HG03565 (cell line): ENCODE measurements around the gene CCDC85C.

ENCODE experiments used
- ATAC-seq: cut with Tn5 transposase; IDR thresholded peaks from one replicate; pipeline ENCODE4 v1.9.1; 2021; ENCODE audit warnings: mild to moderate bottlenecking, moderate library complexity; ENCODE audit not compliant: unreplicated experiment

CCDC85C gene

DNA sequence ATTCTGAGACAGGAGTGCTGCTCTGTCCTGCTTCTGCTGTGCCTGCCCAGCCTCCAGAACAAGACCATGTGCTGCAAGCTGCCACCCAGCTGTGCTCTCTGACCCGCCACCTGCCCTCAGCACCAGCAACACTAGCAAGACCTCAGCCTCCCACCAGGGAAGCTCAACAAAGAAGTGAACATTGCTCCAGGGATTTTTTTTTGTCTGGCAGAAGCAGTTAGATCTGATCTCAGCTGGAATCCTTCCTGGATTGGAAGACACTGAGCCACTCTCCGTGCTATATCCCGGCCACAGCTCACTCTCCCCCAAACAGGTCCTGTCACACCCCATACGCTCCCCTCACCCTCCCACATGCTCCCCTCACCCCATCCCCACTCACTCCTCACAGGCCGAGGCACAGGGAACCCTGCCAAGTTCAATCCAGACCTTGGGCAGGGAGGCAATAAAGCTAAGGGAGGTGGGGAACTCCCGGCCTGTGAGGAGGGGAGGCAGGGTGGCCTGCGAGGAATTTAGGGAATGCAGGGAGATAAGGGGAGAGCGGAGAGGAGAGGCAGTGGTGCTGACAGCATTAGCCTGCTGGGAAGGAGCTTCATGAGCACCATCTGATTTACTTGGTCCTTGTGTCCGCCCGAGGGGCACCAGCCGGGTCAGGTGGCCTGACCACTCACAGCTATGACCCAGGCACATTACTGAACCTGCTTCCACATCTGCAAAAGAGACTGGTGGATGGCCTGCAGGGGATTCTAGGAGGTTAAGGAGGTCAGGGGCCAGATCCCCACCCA lies 29.7 kb downstream of the CCDC85C start:
- no peak for ATAC-seq

DNA sequence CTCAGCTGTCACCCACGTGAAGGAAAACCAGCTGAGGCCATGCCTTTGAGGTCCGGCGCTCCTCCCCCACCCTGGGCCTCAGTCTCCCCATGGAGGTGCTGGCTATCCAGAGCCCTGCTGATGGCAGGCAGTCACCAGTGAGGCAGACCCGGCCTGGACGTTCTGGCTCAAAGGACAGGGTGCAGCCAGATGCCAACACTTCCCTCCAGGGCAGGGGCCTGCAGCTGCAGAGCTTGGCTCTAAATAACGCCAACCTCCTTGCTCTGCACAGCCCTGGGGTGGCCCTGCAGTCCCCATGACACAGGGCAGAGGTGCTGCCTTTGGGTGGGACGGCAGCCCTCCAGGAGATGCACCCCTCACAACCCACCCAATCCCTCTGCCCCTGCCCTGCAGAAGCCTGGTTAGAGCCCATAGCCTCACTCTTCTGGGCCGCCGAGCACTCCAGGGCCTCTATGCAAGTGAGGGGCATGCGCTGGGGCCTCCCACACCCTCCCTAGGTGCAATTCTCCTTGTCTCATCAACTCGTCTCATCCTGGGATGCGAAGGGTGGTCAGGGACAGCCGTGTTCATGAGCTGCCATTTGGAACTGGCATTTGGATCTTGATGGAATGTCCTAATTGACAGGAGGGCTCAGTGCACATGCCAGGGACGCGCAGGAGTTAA lies 30.4 kb downstream of the CCDC85C start:
- ATAC-seq: no peak

DNA sequence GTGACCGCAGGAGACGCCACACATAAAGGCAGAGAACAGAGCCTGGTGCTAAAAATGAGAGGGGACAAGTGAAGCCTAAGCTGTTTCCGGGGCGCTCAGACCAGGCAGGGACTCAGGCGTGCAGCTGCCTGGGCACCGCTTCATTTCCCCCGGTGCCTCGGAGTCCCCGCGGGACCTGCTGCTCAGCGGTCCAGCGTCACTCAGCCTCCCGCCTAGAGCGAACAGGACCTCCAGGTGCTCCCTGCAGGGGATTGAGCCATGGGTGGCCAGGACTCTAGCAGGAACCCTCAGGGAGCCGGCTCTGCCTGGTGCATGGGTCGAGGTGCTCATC lies 31.0 kb downstream of the CCDC85C start:
- no peak for ATAC-seq

DNA sequence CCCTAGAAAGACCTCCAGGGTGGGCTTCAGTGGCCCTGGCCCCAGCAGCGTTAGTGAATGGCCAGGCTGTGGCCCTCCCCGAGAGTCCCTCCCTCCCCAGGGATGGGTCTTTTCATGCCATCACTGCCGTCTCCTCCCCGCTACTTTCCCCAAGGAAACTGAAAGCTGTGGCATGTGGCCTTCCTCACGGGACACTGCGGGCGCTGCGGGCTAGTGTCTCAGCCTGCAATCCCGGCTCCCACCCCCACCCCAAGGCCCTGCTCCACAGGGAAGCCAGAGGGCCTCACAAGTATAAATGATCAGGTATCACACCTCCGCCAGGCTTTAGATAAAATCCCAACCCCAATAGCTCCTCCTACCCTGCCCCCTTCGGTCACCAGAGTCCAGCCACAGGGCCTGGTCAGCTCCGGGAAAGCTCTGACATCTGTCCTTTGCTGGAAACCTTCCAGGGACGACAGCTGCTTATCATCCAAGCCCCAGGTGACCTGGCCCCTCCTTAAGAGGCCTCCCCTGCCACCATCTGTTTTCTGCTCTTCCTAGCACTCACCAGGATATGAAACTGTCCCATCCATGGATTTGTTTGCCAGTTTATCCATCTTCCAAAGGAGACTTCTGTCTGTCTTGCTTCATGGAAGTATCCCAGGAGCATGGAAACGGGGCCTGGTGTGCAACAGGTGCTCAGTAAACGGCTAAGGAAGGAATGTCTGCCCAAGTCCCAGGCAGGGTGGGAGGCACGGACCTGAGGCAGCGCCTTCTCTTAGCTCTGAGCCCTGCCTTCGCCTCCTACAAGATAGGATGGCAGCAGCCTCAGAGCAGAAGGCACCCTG lies 31.6 kb downstream of the CCDC85C start:
- ATAC-seq: no peak

DNA sequence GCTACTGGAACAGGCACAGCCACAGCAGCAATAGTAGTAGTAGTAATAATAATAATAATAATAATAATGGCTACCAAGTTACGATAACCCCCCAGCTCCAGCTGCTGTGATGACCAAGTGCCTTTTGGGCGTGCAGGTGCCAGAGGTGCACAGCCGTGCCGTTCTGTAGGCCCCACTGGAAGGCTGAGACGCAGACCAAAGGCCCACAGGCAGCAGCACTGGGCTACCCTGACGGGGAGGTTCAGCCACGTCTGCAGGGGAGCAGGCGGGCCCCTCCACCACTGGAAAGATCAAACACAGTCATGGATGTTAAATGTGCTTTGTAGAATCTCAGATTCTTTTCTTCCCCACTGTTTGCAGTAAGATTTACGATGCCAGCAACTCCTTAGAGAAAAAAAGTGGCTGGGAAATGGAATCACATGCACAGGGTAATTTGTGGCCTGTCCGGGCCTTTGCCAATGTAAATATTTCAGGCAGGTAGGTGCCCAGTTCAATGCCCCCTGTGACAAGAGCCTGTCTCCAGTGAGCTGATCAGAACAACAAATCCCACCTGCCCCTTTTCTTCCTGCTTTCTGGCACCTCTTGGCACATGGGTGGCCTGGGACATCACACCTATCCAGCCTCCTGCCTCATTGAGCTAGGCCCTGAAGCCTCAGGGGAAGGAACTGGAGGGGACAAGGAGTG lies 32.6 kb downstream of the CCDC85C start:
- ATAC-seq: no peak

DNA sequence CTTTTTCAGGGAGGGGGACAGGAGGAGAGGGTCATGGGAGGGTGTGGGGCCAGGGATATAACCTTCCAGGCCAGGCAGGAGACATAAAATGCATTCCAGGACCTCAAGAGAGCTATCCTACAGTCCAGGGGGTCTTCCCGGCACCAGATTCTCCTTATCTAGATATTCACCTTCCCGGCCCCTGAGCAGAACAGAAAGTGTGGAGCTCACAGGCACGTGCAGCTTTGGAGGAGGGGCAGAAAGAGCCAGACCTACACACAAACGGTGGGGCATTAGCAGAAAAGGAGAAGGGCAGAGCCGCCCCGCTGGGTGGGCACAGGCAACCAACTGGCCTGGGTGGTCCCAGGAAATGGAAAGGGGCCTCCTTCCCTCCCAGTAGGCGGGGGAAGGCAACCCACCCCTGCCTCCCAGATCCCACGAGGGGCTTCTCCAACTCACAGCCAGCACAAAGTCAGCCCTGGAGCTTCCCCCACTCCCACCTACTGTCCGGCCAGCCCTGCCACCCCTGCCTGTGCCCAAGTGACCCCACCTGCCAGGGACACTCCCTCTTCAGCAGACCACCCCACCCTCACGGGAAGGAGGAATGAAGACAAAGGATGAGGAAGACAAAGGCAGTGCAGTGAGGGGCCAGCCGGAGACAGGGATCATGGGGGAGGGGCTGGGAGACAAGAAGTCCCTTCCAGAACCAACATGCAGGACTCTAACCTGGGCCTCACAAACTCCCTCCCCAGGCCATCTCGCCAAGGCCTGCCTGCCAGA lies 33.3 kb downstream of the CCDC85C start:
- no peak for ATAC-seq

DNA sequence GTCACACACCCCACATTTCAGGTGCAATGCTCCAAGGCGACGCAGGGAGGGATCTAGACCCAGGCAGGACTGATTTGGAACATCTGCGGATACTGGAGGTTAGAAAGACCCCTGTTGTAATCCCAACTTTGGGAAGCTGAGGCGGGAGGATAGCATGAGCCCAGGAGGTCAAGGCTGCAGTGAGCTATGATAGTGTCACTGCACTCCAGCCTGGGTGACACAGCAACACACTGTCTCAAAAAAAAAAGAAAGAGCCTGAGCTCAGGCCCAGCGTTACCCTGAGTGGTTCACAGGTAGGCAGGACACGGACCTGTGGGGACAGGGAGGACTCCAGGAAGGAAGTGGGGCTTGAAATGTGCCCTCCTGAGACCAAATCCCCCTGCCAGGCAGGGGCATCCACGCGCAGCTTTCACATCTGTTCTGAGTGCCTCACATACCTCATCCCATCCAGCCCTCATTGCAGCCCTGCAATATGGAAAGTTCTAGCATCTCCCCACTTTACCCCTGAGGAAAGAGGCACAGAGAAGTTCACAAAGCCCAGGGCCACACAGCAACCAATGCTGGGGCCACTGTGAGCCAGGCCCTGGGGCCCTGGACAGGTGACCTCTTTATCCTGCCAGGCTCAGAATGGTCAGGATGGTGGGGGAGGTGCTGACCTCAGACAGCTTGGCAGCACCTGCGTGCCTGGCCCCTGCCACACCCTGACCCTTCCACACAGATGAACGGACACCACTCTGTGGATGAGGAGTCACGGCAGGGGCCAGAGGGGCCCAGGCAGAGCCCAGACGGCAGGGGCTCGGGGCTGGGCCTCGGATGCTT lies 34.1 kb downstream of the CCDC85C start:
- no peak for ATAC-seq

DNA sequence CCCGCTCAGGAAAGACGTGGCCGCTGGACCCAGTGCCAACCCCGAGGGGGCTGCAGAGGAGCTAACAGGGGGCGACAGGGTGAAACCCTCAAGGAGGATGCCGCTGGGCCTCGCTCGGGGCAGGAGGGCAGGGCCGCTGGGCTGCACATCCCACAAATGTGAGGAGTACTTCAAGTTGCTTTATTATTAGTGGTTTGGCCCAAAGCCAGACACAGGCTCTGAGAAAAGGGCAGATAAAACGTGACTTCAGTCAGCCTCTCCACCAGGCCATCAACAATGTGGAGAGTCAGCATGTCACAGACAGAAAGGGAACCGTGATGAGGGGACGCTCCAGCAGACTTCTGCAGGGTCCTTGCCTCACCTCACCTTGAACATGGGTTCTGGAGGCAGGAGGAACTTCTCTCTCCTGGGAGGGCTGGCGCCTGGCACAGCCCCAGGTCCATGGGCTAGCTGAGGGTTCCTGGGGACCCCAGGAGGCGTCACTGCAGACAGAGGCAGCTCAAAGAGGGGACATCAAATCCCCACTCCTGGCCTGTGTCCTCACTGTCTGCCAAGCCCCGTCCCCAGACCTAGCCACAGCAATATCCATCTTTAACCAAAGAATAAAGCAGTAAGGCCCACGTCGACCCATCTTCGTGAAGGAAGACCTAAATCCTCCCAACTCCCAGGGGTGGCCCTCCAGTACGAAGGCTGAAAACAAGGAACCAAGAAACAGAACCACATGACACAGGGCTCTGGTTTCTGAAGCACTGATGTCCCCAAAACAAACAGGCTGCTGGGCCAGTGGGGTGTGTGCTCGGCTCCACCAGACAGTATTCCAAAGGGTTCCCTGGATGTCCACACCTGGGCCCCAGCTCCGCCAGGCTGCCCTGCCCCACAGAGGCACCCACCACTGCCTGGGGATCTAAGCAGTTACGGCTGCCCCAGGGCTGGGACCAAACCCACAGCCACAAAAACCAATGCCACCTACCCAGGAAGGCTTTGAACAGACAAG lies 35.1 kb downstream of the CCDC85C start:
- ATAC-seq: no peak

DNA sequence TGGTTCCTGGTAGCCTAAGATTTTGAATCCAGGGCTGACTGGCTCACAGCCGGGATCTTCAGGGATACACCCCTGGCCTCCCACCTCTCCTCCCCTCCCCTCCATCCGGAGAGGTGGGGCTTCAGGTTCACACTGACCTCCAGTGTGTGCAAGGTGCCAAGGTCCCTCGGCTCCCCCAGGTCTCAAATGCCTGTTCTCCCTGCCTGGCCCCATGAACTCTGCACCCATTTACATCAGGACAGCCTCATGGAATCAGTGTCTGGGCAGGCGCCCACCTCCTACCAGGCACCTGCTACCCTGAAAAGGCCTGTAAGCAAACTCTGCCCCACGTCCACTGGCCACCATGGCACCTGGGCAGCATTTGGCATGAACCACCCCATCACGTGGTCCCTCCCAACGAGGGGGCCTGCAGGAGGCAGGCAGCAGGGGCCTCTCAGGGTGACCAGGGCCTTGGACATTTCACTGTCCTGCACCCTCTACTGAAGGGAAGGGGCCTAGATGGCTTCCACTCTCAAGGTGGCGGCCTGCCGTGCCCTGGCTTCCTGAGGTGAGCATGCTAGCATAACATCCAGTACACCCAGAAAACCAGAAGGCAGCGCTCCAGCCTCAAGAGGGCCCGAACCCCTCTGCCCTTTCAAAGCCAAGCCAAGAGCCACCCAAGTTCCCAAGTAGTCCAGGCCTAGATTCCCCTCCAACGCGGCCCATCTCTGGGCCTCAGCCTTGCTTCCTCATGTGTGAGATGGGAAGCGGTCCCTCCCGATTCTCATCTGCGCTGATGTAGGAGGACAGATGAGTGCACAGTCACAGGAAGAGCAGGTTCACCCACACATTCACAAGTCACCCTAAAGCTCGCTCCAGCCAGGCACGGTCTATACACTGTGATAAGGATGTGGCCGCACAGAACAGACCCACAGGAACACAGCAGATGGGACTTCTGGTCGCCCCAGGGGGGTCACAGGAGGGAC lies 37.3 kb downstream of the CCDC85C start:
- no peak for ATAC-seq

DNA sequence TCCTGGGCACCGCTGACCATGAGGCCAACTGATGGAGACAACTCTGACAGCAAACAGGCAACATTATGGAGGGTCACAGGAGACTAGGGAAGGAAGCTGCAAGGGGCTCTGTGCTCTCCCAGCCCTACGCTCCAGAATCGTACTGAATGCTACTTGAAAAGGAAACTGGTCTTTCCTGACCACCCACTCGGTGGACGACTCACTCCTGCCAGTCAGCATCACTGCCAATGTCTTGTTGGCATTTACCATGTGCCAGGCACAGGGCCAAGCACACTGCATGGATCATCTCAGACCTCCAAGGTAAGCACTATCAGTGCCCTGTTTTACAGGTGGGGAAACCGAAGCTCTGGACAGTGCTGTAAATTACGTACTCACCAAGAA lies 38.0 kb downstream of the CCDC85C start:
- no peak for ATAC-seq

DNA sequence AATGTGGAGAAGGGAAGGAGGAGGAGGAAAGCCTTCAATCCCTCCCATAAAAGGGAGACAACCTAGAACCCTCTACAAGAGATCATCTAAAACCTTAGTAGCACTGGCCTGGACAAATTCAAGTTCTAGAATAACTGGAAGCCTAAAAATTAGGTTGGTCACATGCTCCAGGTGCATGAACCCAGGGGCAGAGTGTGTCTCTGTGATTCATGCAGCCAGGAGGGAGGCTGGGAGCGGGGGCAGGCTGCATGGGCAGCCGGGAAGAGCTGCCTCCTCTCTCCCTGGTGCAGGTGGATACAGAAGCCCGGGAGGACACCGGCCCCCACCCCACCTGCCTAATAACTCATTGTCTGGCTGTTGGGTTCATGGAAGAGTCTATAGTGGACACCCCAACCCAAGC lies 38.6 kb downstream of the CCDC85C start:
- ATAC-seq: no peak

DNA sequence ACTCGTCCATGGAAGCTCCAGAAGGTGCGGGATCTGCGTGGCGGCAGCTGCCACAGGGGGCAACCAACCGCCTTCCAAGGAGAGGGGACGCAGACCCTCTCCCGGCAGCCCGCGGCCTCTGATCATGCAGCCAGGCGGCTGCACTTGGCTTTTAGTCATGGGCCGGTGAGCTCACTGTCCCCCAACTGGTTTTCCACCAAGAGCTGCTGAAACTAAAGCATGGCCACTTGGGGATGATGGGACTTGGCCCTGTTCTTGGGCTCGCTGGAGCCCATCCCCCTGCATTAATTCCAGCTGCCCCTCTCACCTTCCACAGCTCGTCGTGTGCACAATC lies 39.1 kb downstream of the CCDC85C start:
- no peak for ATAC-seq

DNA sequence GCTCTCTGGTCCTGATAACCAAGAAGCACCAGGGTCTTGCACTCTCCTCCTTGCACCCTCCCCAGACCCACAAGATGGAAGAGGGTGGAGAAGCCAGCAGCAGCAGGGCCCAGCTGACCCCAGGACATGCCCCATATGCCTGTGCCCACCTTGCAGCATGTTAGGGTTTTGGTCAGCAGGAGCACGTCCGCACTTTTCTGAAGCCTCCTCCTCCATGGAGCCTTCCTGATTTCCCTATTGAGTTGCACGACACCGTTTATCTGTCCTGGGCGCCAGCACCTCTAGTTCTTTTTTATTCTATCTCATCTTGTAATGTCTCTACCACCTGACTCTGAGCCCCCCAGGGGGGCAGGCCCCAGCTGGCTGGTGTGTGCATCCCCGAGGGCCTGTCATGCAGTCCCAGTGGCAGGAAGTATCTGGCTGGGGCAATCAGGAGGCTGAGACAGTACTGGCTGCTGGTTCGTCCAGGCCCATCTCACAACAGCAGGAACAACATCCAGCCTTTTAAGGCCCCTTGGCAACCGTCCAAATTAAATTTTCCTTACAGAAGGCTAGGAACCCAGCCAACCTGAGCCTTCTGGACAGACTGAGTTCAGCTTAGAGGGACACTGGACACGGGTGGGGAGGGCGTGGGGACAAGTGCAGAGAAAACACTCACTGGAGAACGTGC lies 39.6 kb downstream of the CCDC85C start:
- no peak for ATAC-seq

DNA sequence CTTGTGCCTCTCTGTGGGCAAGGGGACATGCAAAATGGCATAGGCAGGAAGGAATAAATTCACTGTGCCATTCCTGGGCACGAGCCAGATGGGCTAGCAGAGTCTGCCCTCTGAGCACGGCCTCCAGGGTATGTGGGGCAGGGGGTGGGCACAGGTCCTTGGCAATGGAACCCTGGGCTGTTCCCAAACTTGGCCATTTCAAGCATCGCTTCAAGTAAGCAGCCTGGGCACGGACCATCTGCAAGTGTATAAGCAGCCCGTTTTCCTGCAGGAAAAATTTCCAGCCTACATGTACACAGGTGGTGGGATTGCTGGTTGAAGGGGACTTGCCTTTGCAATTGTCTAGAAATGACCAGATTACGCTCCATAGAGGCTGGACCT lies 40.3 kb downstream of the CCDC85C start:
- ATAC-seq: no peak

DNA sequence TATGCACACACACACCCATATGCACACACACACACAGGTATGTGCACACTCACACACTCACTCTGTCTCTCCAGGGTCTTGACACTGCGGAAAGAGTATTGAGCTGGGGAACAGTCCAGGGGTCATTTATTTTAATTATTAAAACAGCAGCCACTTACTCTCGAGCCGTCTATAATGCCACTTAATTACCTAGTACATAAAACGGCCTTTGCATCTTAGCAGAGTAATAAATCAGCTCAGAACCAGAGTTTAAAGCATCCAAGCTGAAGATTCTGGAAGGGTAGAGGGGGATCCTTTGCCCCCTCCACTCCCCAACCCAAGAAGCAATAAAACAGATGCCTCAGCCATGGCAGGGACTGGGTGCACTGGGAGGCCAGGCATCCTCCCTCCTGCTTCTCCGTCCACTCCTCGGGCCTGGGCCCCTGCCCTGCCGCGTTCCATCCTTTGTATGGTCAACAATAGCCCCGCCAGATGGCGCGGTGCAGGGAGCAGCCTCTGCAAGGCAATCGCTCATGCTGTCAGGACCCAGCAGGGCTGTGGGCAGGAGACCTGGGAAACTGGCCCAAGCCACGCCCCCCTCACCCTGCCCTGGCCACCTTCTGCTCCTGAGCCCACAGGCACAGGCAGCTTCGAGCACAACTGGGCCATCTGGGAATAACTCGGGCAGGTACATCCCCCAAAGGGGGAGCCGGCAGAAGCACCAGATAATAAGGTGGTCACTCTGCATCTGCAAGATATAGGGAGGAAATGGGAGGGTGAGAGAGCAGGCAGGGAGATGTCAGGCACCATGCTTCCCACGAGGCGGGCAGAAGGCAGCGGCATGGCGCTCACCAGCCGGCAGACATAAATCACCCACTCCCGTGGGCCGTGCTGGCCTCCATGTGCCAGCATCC lies 40.9 kb downstream of the CCDC85C start:
- no peak for ATAC-seq

DNA sequence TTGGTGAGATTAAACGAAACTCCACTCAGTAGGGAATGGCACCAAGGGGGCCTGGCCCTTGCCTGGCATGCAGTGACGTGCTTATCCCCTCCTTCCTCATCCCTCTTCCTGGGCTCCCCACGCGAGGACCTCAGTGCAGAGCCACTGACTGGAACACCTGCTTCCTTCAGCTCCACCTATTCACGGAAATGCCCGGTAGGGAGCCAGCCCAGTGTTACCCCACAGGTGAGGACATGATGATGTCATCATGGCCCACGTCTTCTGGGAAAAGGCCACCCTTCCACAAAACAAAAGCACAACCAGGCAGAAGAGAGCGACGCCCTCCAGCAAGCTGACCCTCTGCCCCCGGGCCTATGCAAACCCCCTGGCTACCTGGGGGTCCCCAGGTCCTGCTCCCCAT lies 42.1 kb downstream of the CCDC85C start:
- no peak for ATAC-seq
